Measurements from ENCODE around the gene XPA.

XPA gene

GRCh38 chr9:97651646-97652045, 45.5 kb downstream of the XPA start:
- DNase-seq, result no peak
- H3K79me2 ChIP-seq (ENCODE audit: low read length), result peaks cover 16% of the 10 kb centered on the region; the same call in 1 of the 2 replicates
- no peaks in the 10 kb centered on the region for H3K9me2 ChIP-seq (replicated peaks; ENCODE audit: insufficient read depth, low read length)
- no peak overlapping the region for H3K9ac ChIP-seq (ENCODE audit: low read length)
- H3F3A ChIP-seq (ENCODE audit: insufficient read depth, low read length), result no peaks in the 10 kb centered on the region
- H3K27ac ChIP-seq (ENCODE audit: low read length), result no peak overlapping the region
- TF ChIP-seq EZH2phosphoT487 (IDR thresholded peaks at IDR 0.05; ENCODE audit: low read length) (no peak), CTCF (IDR thresholded peaks at IDR 0.05; ENCODE audit: low read length) (no peak), EZH2 (optimal IDR thresholded peaks at IDR 0.05; ENCODE audit: low read depth, low read length) (no peak)
- H3K4me1 ChIP-seq (ENCODE audit: low read length), result no peaks in the 10 kb centered on the region
- H2AFZ ChIP-seq (ENCODE audit: low read length), result no peak overlapping the region
- H3K27me3 ChIP-seq (replicated peaks; ENCODE audit: insufficient read depth, low read length), result no peaks in the 10 kb centered on the region
- H3K9me3 ChIP-seq (replicated peaks; ENCODE audit: insufficient read depth, low read length), result no peaks in the 10 kb centered on the region
- peaks cover 39% of the 10 kb centered on the region for H3K36me3 ChIP-seq (replicated peaks; ENCODE audit: insufficient read depth, low read length)
- no peak overlapping the region for H3K4me3 ChIP-seq (ENCODE audit: low read length)
- H3K4me2 ChIP-seq (ENCODE audit: low read depth, low read length), result no peak overlapping the region
- no peaks in the 10 kb centered on the region for H4K20me1 ChIP-seq (ENCODE audit: insufficient read depth, low read length)

- no peak for DNase-seq
- no peak overlapping the region for H2AFZ ChIP-seq (ENCODE audit: low read length)
- no peaks in the 10 kb centered on the region for H3K9me3 ChIP-seq (replicated peaks; ENCODE audit: insufficient read depth, low read length)
- no peaks in the 10 kb centered on the region for H3K27me3 ChIP-seq (replicated peaks; ENCODE audit: insufficient read depth, low read length)
- peaks cover 31% of the 10 kb centered on the region for H3K79me2 ChIP-seq (ENCODE audit: low read length)
- H3K9ac ChIP-seq (ENCODE audit: low read length), result no peak overlapping the region
- no peaks in the 10 kb centered on the region for H3K4me1 ChIP-seq (ENCODE audit: low read length)
- no peaks in the 10 kb centered on the region for H3K9me2 ChIP-seq (replicated peaks; ENCODE audit: insufficient read depth, low read length)
- TF ChIP-seq EZH2phosphoT487 (IDR thresholded peaks at IDR 0.05; ENCODE audit: low read length) (no peak), CTCF (IDR thresholded peaks at IDR 0.05; ENCODE audit: low read length) (no peak), EZH2 (optimal IDR thresholded peaks at IDR 0.05; ENCODE audit: low read depth, low read length) (no peak)
- no peaks in the 10 kb centered on the region for H4K20me1 ChIP-seq (ENCODE audit: insufficient read depth, low read length)
- H3K4me3 ChIP-seq (ENCODE audit: low read length), result no peak overlapping the region
- H3K36me3 ChIP-seq (replicated peaks; ENCODE audit: insufficient read depth, low read length), result peaks cover 28% of the 10 kb centered on the region
- no peaks in the 10 kb centered on the region for H3F3A ChIP-seq (ENCODE audit: insufficient read depth, low read length)
- H3K4me2 ChIP-seq (ENCODE audit: low read depth, low read length), result no peak overlapping the region
- H3K27ac ChIP-seq (ENCODE audit: low read length), result no peak overlapping the region
These were observed 49.1 kb downstream of the XPA start for GRCh38 chr9:97647996-97648395.

- H3F3A ChIP-seq (ENCODE audit: insufficient read depth, low read length), result no peaks in the 10 kb centered on the region
- H3K4me3 ChIP-seq (ENCODE audit: low read length), result no peak overlapping the region
- no peaks in the 10 kb centered on the region for H3K4me1 ChIP-seq (ENCODE audit: low read length)
- H3K9ac ChIP-seq (ENCODE audit: low read length), result no peak overlapping the region
- H4K20me1 ChIP-seq (ENCODE audit: insufficient read depth, low read length), result no peaks in the 10 kb centered on the region
- H3K9me2 ChIP-seq (replicated peaks; ENCODE audit: insufficient read depth, low read length), result no peaks in the 10 kb centered on the region
- TF ChIP-seq EZH2phosphoT487 (IDR thresholded peaks at IDR 0.05; ENCODE audit: low read length) (no peak), CTCF (IDR thresholded peaks at IDR 0.05; ENCODE audit: low read length) (no peak), EZH2 (optimal IDR thresholded peaks at IDR 0.05; ENCODE audit: low read depth, low read length) (no peak)
- H3K27ac ChIP-seq (ENCODE audit: low read length), result no peak overlapping the region
- no peak overlapping the region for H3K4me2 ChIP-seq (ENCODE audit: low read depth, low read length)
- no peaks in the 10 kb centered on the region for H3K27me3 ChIP-seq (replicated peaks; ENCODE audit: insufficient read depth, low read length)
- no peaks in the 10 kb centered on the region for H3K9me3 ChIP-seq (replicated peaks; ENCODE audit: insufficient read depth, low read length)
- peaks cover 24% of the 10 kb centered on the region for H3K36me3 ChIP-seq (replicated peaks; ENCODE audit: insufficient read depth, low read length)
- peaks cover 42% of the 10 kb centered on the region for H3K79me2 ChIP-seq (ENCODE audit: low read length)
- DNase-seq, result no peak
- H2AFZ ChIP-seq (ENCODE audit: low read length), result no peak overlapping the region
These were observed 51.4 kb downstream of the XPA start for GRCh38 chr9:97645720-97646119.
